DMS79 treated with DMSO at 0.1 percent for 48 hours (cell line): Measurements from ENCODE around the gene CROCC.

Experiments used
- DNase-seq: peaks from one replicate; lab custom pipeline; 2025; lab: John Stamatoyannopoulos, UW

Gene CROCC

DNA sequence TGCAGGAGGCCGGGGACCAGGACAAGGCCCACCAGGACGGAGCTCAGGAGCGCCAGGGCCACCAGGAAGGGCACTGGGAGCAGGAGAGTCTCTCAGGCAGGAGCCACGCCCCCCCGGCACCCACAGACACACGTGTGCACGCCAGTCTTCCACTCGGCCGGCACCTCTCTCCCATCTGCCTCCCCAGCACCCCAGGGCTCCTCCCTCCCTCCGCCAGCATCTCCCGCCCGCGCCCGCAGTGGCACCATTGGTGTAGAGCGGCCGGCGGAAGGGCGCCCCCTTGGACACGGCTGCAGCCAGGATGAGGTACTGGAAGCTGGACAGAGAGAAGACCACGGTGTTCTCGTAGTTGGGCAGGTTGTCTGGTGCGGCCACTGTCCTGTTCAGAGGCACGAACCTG is 64.8 kb downstream of the CROCC start:
- DNase-seq, result no peak

DNA sequence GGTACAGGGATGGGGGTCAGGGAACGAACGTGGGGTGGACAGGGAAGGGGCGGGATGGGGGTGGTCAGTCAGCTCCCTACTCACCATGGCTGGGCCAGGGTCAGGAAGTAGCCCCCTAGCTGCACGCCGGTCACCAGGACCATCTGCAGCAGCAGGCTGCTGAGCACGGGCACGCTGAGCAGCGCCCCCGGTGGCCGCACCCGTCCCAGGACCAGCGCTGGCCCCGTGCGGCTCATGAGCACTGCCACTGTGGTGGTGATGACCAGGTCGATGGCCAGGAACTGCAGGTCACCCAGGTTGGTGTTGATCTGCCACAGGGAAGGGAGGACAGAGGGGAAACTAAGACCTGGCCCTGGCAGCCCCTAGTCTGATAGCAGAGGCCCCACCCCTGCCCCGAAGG is 65.2 kb downstream of the CROCC start:
- DNase-seq, result no peak

- DNase-seq, result no peak
These were observed 66.5 kb downstream of the CROCC start for GRCh38 chr1:16988210-16988609.

DNA sequence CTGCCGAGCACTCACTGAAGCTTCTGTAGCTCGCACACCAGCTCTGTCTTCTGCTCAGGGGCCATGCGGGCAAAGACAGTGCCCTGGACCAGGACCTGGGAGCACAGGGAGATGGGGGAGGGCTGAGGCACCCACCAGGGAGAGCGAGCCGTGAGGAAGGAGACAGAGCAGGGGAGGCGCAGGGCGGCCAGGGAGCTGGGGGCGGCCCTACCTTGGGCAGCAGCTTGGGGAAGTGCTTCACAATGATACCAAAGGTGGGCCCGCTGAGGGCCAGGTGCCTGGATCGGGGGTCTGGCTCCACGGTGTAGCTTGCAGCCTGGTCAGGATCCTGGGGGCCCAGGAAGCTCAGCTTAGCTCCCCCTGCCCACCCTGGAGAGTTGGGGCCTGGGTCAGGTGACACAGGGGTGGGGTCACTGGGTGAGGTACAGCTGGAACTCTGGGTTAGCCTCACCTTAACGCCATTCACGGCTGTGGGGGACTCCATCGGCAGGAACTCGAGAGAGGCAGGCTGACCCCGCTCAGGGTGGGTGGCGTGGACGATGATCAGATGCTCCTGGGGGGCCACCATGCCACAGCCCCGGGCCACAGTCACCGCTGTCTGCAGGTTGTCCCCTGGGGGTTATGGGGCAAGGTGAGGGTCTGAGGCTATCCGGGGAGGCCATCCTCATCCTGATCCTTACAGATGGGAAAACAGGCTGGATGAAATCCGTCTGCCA is 68.1 kb downstream of the CROCC start:
- no peak for DNase-seq

- DNase-seq, result no peak
These were observed 69.8 kb downstream of the CROCC start for GRCh38 chr1:16991571-16991970.

DNA sequence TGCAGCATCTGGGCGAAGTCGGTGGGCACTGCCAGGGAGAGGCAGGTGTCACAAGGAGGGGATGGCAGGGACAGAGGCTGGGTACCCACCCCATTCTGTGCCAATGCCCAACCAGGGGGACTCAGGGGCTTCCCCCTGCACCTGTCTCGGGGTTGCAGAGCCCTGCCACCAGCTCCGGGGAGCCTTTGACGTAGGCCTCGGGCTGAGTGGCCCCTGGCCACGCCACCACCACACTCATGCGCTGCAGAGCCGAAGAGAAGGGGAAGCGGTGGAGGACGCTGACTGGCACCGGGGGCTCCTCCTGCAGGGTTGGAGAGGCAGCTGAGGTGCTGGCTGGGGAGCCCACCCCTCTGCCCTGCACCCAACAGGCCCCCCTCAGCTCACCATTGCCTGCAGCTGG is 70.4 kb downstream of the CROCC start:
- no peak for DNase-seq

DNA sequence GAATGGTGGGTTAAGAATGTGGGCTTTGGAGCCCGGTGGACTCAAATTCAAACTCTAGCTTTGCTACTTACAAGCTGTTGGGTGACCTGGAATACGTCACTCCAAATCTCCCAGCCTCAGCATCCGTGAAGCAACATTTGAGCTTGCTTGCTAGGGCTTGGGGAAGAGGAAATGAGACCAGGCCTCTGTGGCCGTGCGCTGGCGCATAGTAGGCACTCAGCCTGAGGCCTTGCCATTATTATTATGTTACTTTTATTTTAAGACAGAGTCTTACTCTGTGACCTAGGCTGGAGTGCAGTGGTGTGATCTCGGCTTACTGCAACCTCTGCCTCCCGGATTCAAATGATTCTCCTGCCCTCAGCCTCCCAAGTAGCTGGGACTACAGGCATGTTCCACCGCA is 70.9 kb downstream of the CROCC start:
- DNase-seq, result no peak

DNA sequence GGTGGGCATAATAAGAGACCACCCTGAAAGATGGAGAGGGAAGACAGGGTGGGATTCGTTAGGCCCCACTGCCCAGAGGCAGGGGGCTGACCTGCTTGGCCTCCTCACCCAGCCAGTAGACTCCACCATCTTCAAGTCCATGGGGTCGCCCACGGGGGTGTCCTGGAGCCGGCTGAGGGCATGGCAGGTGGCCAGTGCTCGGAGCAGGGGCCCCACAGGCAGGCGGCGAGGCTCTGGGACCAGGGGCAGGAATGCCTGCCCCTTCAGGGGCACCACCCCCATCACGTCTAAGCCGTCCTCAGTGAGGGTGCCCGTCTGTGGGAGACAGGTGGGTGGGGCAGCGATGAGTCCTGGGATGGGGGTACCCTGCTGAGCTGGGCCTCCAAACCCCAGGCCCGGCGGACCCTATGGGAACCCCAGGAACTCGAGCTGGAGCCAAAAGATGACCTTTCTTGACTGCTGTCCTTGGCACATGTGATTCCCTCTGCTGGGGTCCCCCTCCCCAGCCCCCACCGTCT is 71.8 kb downstream of the CROCC start:
- DNase-seq, result no peak

GRCh38 chr1:16996845-16997244 is 75.1 kb downstream of the CROCC start:
- no peak for DNase-seq

GRCh38 chr1:16998589-16998988 is 76.9 kb downstream of the CROCC start:
- DNase-seq, result no peak

- DNase-seq, result no peak
These were observed 78.1 kb downstream of the CROCC start for GRCh38 chr1:16999863-17000262.

DNA sequence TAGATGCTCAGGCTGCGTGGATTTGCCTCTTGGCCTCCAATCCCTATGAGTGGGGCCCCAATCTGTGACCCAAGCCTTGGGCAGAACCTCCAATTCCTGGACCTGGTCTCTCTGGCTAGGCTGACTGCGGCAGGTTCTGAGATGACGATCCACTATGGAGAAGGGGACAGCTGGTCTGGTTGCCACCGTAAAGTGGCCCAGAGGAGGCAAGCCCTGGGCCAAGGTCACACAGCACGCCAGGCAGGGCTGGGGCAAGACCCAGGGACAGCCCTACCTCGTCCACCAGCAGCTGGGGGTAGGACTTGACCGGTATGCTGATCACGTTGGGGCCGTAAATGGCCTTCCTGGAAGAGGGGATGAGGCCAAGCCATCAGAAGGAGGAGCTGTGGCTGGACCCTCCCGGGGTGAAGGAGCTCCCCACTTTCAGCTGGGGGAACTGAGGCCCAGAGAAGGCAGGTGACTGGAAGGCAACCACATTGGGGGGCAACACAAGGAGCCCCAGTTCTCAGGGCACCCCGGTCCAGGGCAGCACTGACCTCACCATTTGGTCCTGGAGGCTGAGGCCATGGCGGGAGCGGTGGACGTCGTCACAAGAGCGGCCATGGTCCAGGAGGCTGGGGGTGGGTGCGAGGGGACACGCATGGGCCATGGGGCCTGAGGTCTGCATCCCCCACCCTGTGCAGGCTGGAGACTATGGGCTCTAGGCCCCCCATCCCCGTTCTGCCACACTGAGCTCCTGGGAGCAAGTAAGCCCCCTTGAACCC is 80.2 kb downstream of the CROCC start:
- DNase-seq, result no peak

DNA sequence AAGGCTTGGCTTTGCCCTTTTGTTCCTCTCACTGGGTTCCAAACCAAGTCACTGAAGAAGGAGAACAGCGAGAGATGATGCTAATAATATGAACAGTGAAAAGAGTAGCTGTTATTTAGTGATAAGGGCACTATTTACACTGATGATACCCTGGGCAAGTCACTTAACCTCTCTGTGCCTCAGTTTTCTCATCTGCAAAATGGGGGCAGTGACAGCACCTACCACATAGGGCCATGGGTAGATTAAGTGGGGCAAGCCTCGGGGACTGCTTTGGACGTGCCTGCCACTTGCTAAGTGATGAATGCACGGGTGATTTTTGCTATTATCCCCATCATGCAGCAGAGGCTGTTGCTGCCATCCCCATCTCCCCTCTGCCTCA is 80.8 kb downstream of the CROCC start:
- no peak for DNase-seq

GRCh38 chr1:17004466-17005364 is 83.0 kb downstream of the CROCC start:
- DNase-seq, result no peak

DNA sequence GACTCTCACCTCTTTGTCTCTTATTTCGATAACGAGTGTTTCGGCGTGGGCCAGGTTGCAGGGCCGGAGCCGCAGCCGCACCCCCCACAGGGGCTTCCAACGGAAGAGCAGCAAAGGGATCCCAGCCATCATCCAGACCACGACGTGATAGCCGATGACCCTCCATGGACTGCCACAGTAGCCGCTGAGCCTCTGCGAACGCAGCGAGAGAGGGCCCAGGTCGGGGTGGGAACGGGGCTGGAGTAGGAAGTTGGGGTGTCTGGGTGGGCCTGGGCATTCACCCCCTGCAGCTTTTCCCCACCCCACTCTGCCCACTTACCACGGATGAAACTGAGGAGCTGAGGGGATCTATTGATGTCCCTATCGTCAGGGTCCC is 83.6 kb downstream of the CROCC start:
- DNase-seq, result no peak

GRCh38 chr1:17007121-17007520 is 85.4 kb downstream of the CROCC start:
- no peak for DNase-seq

DNA sequence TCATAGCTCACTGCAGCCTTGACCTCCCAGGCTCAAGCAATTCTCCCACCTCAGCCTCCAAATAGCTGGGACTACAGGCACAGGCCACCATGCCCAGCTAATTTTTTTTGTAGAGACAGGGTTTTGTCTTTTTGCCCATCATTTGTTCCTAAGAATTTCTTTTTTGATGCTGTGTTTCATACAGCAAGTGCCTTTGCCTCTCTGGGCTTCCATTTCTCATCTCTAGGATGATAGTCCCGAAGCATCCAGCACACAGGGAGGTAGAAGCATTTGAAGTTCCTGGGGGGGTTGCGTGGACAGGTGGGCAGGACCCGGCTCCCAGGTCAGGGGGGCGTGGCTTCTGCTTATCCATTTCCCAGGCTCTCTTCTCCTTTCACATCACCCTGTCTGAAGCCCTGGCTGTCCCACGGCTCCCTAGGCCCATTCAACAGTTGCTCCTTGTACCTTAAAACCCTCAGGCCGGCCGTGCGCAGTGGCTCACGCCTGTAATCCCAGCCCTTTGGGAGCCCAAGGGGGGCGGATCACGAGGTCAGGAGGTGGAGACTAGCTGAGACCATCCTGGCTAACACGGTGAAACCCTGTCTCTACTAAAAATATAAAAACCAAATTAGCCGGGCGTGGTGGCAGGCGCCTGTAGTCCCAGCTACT is 86.6 kb downstream of the CROCC start:
- no peak for DNase-seq

DNA sequence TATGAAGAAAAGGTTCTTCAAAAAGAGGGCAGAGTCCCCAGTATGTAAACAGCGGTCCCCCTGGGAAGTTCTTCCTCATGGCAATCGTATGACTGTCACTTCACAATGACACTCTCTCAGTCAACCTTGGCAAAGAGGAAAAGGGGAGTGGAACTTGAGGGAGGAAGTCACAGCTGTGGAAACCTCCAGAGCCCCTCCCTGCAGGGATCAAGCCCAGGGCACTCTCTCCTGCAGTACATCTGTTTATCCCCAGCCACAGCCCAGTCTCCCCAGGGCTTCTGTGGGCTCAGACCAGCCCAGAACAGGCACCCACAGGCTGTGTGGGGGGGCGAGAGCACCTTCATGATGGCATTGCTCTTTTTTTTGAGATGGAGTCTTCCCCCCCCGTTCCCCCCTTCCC is 88.0 kb downstream of the CROCC start:
- DNase-seq, result no peak

DNA sequence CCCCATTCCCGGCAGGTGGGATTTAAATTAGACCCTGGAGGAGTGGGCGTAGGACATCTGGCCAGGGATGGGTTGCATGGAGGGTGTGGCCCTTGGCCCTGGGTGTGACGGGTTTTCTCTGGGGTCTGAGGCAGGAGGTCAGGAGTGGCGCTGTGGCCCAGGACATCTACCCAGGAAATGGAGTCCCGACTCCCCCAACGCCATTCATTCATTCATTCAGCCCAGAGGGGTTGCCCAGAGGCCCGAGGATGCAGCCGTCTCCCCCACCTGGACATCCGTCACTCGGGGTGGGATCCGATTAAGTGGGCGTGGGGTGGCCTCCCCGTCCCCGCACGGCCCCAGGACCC is 89.3 kb downstream of the CROCC start:
- DNase-seq, result no peak

DNA sequence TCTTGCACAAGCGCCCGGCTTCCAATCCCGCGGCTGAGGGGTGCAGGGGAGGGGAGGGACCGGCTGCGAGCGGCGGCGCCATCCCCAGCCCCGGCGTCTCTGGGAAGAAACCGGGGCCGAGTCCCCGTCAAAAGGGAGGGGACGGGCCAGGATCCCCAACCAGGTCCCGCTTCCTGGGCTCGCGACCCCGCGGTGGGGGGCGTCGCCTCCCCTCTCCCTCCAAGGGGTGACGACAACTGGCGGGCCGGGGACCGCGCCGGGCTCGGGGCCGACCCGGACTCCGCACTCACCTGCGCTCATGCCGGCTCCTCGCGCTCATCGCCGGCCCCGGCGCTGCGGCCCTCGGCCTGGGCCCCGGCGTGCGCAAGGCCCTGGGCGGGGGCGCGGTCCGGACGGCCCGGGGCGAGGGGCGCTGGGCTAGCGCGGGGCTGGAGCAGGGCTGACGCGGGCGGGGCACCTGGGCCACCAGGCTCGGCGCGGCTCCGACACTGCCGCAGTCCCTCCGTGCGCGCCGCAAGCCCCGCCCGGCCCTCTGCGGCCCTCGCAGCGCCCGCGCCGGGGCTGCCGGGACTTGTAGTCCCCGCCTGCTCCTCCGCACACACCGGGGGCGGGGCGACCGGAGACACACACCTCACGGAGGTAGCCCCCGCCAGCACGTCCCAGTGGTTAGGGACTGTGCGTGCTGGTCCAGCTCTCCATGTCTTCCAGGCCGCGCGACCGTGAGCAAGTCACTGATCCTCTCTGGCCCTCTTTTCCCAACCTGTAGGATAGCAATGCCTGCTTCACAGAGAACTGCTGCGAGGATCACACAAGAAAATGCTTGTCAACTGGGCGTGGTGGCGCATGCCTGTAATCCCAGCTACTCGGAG is 89.9 kb downstream of the CROCC start, which contains the start of gene ATP13A2:
Gene ATP13A2, minus strand, starts transcription at position 490 of the 869 bp plus-strand sequence. Its CDS starts 190 bp downstream, at position 300.
- peak; percentile 88 for DNase-seq
